Hematopoietic multipotent progenitor cell treated with erythropoietin and hydrocortisone succinate and interleukin-3 and kit ligand, for 4 days (in vitro differentiated cells): Measurements from ENCODE around the gene PPIP5K2.
"Not testable (repeated sequence)": the region's sequence is repeated elsewhere in the genome, so short reads cannot be mapped to it uniquely, and the experiment has no call there.

ENCODE experiments used
- DNase-seq: peaks from one replicate; pipeline ENCODE4 v3.0.0-alpha.2; 2015

PPIP5K2 gene

GRCh38 chr5:103126557-103126956 lies 6.5 kb downstream of the PPIP5K2 start:
- peak; percentile 62 for DNase-seq

- DNase-seq: no peak
These were observed 7.3 kb downstream of the PPIP5K2 start for GRCh38 chr5:103127292-103127817.

GRCh38 chr5:103128202-103128601 lies 8.1 kb downstream of the PPIP5K2 start:
- no peak for DNase-seq

- DNase-seq: no peak
These were observed 12.6 kb downstream of the PPIP5K2 start for GRCh38 chr5:103132684-103133083.

GRCh38 chr5:103133231-103133630 lies 13.1 kb downstream of the PPIP5K2 start:
- DNase-seq: no peak

GRCh38 chr5:103135461-103135860 lies 15.4 kb downstream of the PPIP5K2 start:
- DNase-seq: no peak

GRCh38 chr5:103138202-103138690 lies 18.1 kb downstream of the PPIP5K2 start:
- no peak for DNase-seq

GRCh38 chr5:103139264-103139865 lies 19.3 kb downstream of the PPIP5K2 start:
- DNase-seq: peak; percentile 91

GRCh38 chr5:103142132-103142531 lies 22.0 kb downstream of the PPIP5K2 start:
- not testable (repeated sequence) for DNase-seq

GRCh38 chr5:103145196-103145595 lies 25.1 kb downstream of the PPIP5K2 start:
- no peak for DNase-seq

GRCh38 chr5:103148213-103148612 lies 28.1 kb downstream of the PPIP5K2 start:
- no peak for DNase-seq

- DNase-seq: no peak
These were observed 31.1 kb downstream of the PPIP5K2 start for GRCh38 chr5:103151156-103151555.

GRCh38 chr5:103166706-103167105 lies 46.6 kb downstream of the PPIP5K2 start:
- peak; percentile 13 for DNase-seq

- peak; percentile 8 for DNase-seq
These were observed 54.0 kb downstream of the PPIP5K2 start for GRCh38 chr5:103174147-103174546.

- DNase-seq: no peak
These were observed 57.4 kb downstream of the PPIP5K2 start for GRCh38 chr5:103177543-103177942.

- DNase-seq: peak; percentile 32
These were observed 58.1 kb downstream of the PPIP5K2 start for GRCh38 chr5:103178167-103178566.

GRCh38 chr5:103186152-103186551 lies 66.1 kb downstream of the PPIP5K2 start:
- no peak for DNase-seq

GRCh38 chr5:103188436-103188835 lies 68.3 kb downstream of the PPIP5K2 start:
- no peak for DNase-seq

GRCh38 chr5:103203226-103203625 lies 83.1 kb downstream of the PPIP5K2 start:
- no peak for DNase-seq

- DNase-seq: not testable (repeated sequence)
These were observed 84.9 kb downstream of the PPIP5K2 start for GRCh38 chr5:103204990-103205389.

GRCh38 chr5:103205991-103206700 lies 86.0 kb downstream of the PPIP5K2 start:
- no peak for DNase-seq

GRCh38 chr5:103207011-103207410 lies 86.9 kb downstream of the PPIP5K2 start:
- no peak for DNase-seq

- DNase-seq: peak; percentile 63
These were observed 87.6 kb downstream of the PPIP5K2 start for GRCh38 chr5:103207653-103208052.

GRCh38 chr5:103208460-103208859 lies 88.4 kb downstream of the PPIP5K2 start:
- DNase-seq: no peak
